Activated CD8-positive, alpha-beta T cell treated with anti-CD3 and anti-CD28 coated beads for 36 hours (primary cell): Measurements from ENCODE around the gene ARHGAP26. TPM values are rescaled to one million over a fixed set of nuclear protein-coding genes. Genes with fewer than 3 reads are reported as not detected.
"Not testable (repeated sequence)": the region's sequence is repeated elsewhere in the genome, so short reads cannot be mapped to it uniquely, and the experiment has no call there.

Experiments used
- ATAC-seq: fragments of 200-7000 bp; cut with Tn5 transposase; one replicate; pipeline ENCODE4 v1.10.0; 2021; ENCODE audit warnings: mild to moderate bottlenecking, moderate library complexity
- CTCF ChIA-PET: fragments of 350-600 bp; sonication (Branson Sonifier 250); formaldehyde crosslinking; loops from one replicate; lab custom pipeline; 2021; ENCODE audit warnings: antibody characterized with exemption; lab: Charles Lee
- POLR2A ChIA-PET: fragments of 350-600 bp; sonication (Branson Sonifier 250); formaldehyde crosslinking; loops from one replicate; lab custom pipeline; 2021; ENCODE audit warnings: antibody characterized with exemption; lab: Charles Lee
- DNase-seq: peaks from one replicate; pipeline ENCODE4 v3.0.0-alpha.2; 2020
- H3K27ac Mint-ChIP-seq: one replicate; pipeline ENCODE4 v1.8.0; 2021; ENCODE audit warnings: mild to moderate bottlenecking, mixed read lengths
- H3K27me3 Mint-ChIP-seq: one replicate; pipeline ENCODE4 v1.8.0; 2021; ENCODE audit warnings: mixed read lengths
- H3K36me3 Mint-ChIP-seq: one replicate; pipeline ENCODE4 v1.8.0; 2021; ENCODE audit warnings: low read depth, mixed read lengths
- H3K4me1 Mint-ChIP-seq: one replicate; pipeline ENCODE4 v1.8.0; 2021; ENCODE audit warnings: low read depth, mixed read lengths
- H3K4me3 Mint-ChIP-seq: one replicate; pipeline ENCODE4 v1.8.0; 2021; ENCODE audit warnings: mild to moderate bottlenecking, moderate library complexity, mixed read lengths
- H3K9me3 Mint-ChIP-seq: one replicate; pipeline ENCODE4 v1.8.0; 2021; ENCODE audit warnings: mixed read lengths
- CTCF ChIP-seq: fragments of 200-600 bp; IDR thresholded peaks from one replicate; pipeline ENCODE4 v1.8.0; 2022; ENCODE audit warnings: antibody characterized with exemption, mild to moderate bottlenecking
- intact Hi-C: fragments of 100-400 bp; cut with micrococcal nuclease; formaldehyde crosslinking; loops from one replicate; pipeline ENCODE4 v1.10.0; 2022
- total RNA-seq, 2 experiments: library from RNA; stranded (reverse); gene quantifications; one replicate each; pipeline ENCODE4 v1.2.3, GENCODE V29; 2021

The ARHGAP26 gene
- total RNA-seq, 2 experiments from 2014 or later = 12.7 to 18.0 TPM

GRCh38 chr5:142925795-142926194, 155.6 kb downstream of the ARHGAP26 start:
- CTCF ChIA-PET = interaction anchor here (0.7 to 2.5 kb wide), 10 partner anchors 12 to 899 kb away, joined by 3 to 9 read pairs (median 4); no protein-coding TSS in a partner anchor
- H3K36me3 Mint-ChIP-seq = peaks cover 10% of the 10 kb centered on the region
- ATAC-seq = no peak
- POLR2A ChIA-PET = interaction anchor here (0.9 to 1.1 kb wide), 2 partner anchors 8 to 12 kb away, joined by 3 read pairs; no protein-coding TSS in a partner anchor
- H3K4me1 Mint-ChIP-seq = peaks cover 53% of the 10 kb centered on the region
- no peaks in the 10 kb centered on the region for H3K9me3 Mint-ChIP-seq
- H3K27me3 Mint-ChIP-seq = no peaks in the 10 kb centered on the region
- intact Hi-C loops = loop anchor here (5.0 to 10.0 kb wide), 3 partner anchors 52 to 899 kb away; no protein-coding TSS in a partner anchor
- DNase-seq = no peak
- no peak overlapping the region for H3K4me3 Mint-ChIP-seq
- TF ChIP-seq CTCF = no peak
- H3K27ac Mint-ChIP-seq = peak overlapping the region; percentile 60

GRCh38 chr5:142926549-142926948, 156.4 kb downstream of the ARHGAP26 start:
- POLR2A ChIA-PET = interaction anchor here (0.9 to 1.1 kb wide), 2 partner anchors 7 to 13 kb away, joined by 3 read pairs; no protein-coding TSS in a partner anchor
- no peak overlapping the region for H3K27ac Mint-ChIP-seq
- DNase-seq = no peak
- peaks cover 10% of the 10 kb centered on the region for H3K36me3 Mint-ChIP-seq
- H3K4me1 Mint-ChIP-seq = peaks cover 53% of the 10 kb centered on the region
- H3K4me3 Mint-ChIP-seq = no peak overlapping the region
- intact Hi-C loops = loop anchor here (5.0 to 10.0 kb wide), 3 partner anchors 51 to 898 kb away; no protein-coding TSS in a partner anchor
- no peaks in the 10 kb centered on the region for H3K9me3 Mint-ChIP-seq
- TF ChIP-seq CTCF = no peak
- H3K27me3 Mint-ChIP-seq = no peaks in the 10 kb centered on the region
- no peak for ATAC-seq
- CTCF ChIA-PET = interaction anchor here (1.0 to 2.5 kb wide), 5 partner anchors 15 to 213 kb away, joined by 3 to 9 read pairs (median 3); no protein-coding TSS in a partner anchor

GRCh38 chr5:142928999-142929398, 158.8 kb downstream of the ARHGAP26 start:
- H3K4me3 Mint-ChIP-seq, H3K27me3 Mint-ChIP-seq, POLR2A ChIA-PET, ATAC-seq, H3K9me3 Mint-ChIP-seq, DNase-seq: not testable (repeated sequence)
- Mint-ChIP-seq H3K27ac (peak overlapping the region; percentile 11), H3K36me3 (peaks cover 27% of the 10 kb centered on the region), H3K4me1 (peaks cover 43% of the 10 kb centered on the region)
- intact Hi-C loops = loop anchor here (5.0 to 10.0 kb wide), 3 partner anchors 48 to 896 kb away; no protein-coding TSS in a partner anchor
- CTCF ChIA-PET = interaction anchor here (1.1 to 1.4 kb wide), 4 partner anchors 15 to 216 kb away, joined by 3 to 5 read pairs (median 4); no protein-coding TSS in a partner anchor

- Mint-ChIP-seq H3K9me3 (no peaks in the 10 kb centered on the region), H3K4me1 (peaks cover 41% of the 10 kb centered on the region), H3K36me3 (peaks cover 29% of the 10 kb centered on the region), H3K4me3 (no peak overlapping the region), H3K27me3 (no peaks in the 10 kb centered on the region), H3K27ac (peak overlapping the region; percentile 64)
- ChIA-PET CTCF (no interaction called here), POLR2A (interaction anchor here (0.6 kb wide), 1 partner anchor 89 kb away, joined by 3 read pairs; no protein-coding TSS in a partner anchor)
- peak; percentile 70 for ATAC-seq
- intact Hi-C loops = loop anchor here (5.0 to 10.0 kb wide), 3 partner anchors 48 to 895 kb away; no protein-coding TSS in a partner anchor
- peak; percentile 18 for DNase-seq
- TF ChIP-seq CTCF = no peak
Measured at GRCh38 chr5:142929587-142929986, 159.4 kb downstream of the ARHGAP26 start.

- peaks cover 27% of the 10 kb centered on the region for H3K36me3 Mint-ChIP-seq
- peak overlapping the region; percentile 4 for H3K27ac Mint-ChIP-seq
- H3K4me3 Mint-ChIP-seq = no peak overlapping the region
- ChIA-PET CTCF (no interaction called here), POLR2A (no interaction called here)
- peaks cover 38% of the 10 kb centered on the region for H3K4me1 Mint-ChIP-seq
- no peak for TF ChIP-seq CTCF
- ATAC-seq (no peak), DNase-seq (no peak)
- H3K27me3 Mint-ChIP-seq = no peaks in the 10 kb centered on the region
- intact Hi-C loops = no loop called here
- H3K9me3 Mint-ChIP-seq = no peaks in the 10 kb centered on the region
Measured at GRCh38 chr5:142930395-142931110, 160.4 kb downstream of the ARHGAP26 start.
